Stimulated activated memory B cell treated with anti-CD40 and anti-IgM and Interleukin-4, amounts not matched to agents 10 μg/mL and 1 μg/mL and 100 μg/mL, for 72 hours (primary cell): ENCODE results near the gene ZNFX1.
"Not testable (repeated sequence)": the region's sequence is repeated elsewhere in the genome, so short reads cannot be mapped to it uniquely, and the experiment has no call there.

Experiments
- ATAC-seq: fragments of 150-1000 bp; cut with Tn5 transposase; 2 replicates; pipeline ENCODE4 v1.10.0; 2021
- H3K27ac Mint-ChIP-seq: one replicate; pipeline ENCODE4 v1.8.0; 2022; ENCODE audit warnings: mild to moderate bottlenecking, mixed read lengths
- H3K27me3 Mint-ChIP-seq: one replicate; pipeline ENCODE4 v1.8.0; 2022; ENCODE audit warnings: mixed read lengths
- H3K36me3 Mint-ChIP-seq: one replicate; pipeline ENCODE4 v1.8.0; 2022; ENCODE audit warnings: mixed read lengths
- H3K4me1 Mint-ChIP-seq: one replicate; pipeline ENCODE4 v1.8.0; 2022; ENCODE audit warnings: mixed read lengths
- H3K4me3 Mint-ChIP-seq: one replicate; pipeline ENCODE4 v1.8.0; 2022; ENCODE audit warnings: mild to moderate bottlenecking, moderate library complexity, mixed read lengths
- H3K9me3 Mint-ChIP-seq: one replicate; pipeline ENCODE4 v1.8.0; 2022; ENCODE audit warnings: mixed read lengths

The ZNFX1 gene

DNA sequence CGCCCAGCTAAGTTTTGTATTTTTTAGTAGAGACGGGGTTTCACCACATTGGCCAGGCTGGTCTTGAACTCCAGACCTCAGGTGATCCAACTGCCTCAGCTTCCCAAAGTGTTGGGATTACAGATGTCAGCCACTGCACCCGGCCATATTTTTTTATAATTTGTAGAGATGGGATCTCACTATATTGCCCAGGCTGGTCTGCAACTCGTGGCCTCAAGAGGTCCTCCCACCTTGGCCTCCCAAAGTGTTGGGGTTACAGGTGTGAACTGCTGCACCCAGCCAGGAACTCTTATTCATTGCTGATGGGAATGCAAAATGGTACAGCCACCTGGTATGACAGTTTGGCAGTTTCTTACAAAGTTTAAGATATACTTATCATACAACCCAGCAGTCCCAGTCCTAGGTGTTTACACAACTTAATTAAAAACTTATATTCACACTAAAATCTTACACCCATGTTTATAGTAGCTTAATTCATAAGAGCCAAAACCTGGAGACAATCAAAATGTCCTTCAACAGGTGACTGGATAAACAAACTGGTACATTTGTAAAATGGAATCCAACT, 78.0 kb downstream of the ZNFX1 start:
- Mint-ChIP-seq H3K36me3 (no peaks in the 10 kb centered on the region), H3K27me3 (no peaks in the 10 kb centered on the region), H3K4me3 (no peak overlapping the region), H3K9me3 (peaks cover 4% of the 10 kb centered on the region), H3K27ac (no peak overlapping the region), H3K4me1 (no peaks in the 10 kb centered on the region)
- no peak for ATAC-seq

DNA sequence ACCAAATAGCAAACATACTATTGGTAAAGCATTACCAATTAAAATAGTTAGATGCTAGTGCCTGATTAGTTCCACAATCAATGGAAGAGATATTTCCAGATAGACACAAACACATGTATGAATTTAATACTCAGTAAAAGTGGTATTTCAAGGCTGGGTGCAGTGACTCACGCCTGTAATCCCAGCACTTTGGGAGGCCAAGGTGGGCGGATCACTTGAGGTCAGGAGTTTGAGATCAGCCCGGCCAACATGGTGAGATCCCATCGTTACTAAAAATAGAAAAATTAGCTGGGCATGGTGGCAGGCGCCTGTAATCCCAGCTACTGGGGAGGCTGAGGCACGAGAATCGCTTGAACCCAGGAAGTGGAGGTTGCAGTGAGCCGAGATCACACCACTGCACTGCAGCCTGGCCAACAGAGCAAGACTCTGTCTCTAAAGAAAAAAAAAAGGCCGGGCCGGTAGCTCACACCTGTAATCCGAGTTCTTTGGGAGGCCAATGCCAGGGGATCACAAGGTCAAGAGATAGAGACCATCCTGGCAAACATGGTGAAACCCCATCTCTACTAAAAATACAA, 84.8 kb downstream of the ZNFX1 start:
- not testable (repeated sequence) for ATAC-seq, H3K9me3 Mint-ChIP-seq, H3K27me3 Mint-ChIP-seq, H3K4me1 Mint-ChIP-seq, H3K4me3 Mint-ChIP-seq, H3K27ac Mint-ChIP-seq, H3K36me3 Mint-ChIP-seq
